Activated CD4-positive, alpha-beta T cell treated with anti-CD3 and anti-CD28 coated beads, Interleukin-2, amount 50 U/mL, for 48 hours (primary cell): ENCODE results near the gene SS18L1.
"Not testable (repeated sequence)": the region's sequence is repeated elsewhere in the genome, so short reads cannot be mapped to it uniquely, and the experiment has no call there.

ENCODE experiments used
- DNase-seq, 2 experiments: peaks; one replicate each; pipeline ENCODE4 v3.0.0-alpha.2; 2020

SS18L1 gene

GRCh38 chr20:62143081-62143956, at the start of gene SS18L1, which contains the start of gene PSMA7:
SS18L1 (plus strand) TSS chr20:62143769; CDS start chr20:62143821, 52 bp downstream.
PSMA7 (minus strand) TSS chr20:62143394; CDS start chr20:62143303, 91 bp downstream.
- peak; percentile 80 to 84 for DNase-seq

GRCh38 chr20:62096421-62097380, 46.9 kb upstream of the SS18L1 start:
- no peak for DNase-seq

- no peak for DNase-seq
Observed at GRCh38 chr20:62097881-62098407, 45.6 kb upstream of the SS18L1 start.

GRCh38 chr20:62101078-62101477, 42.5 kb upstream of the SS18L1 start:
- DNase-seq, result no peak

- no peak for DNase-seq
Observed at GRCh38 chr20:62103508-62104233, 39.9 kb upstream of the SS18L1 start.

GRCh38 chr20:62104234-62104789, 39.3 kb upstream of the SS18L1 start:
- no peak for DNase-seq

- no peak for DNase-seq
Observed at GRCh38 chr20:62104791-62105345, 38.7 kb upstream of the SS18L1 start.

GRCh38 chr20:62105592-62105991, 38.0 kb upstream of the SS18L1 start:
- DNase-seq, result no peak

GRCh38 chr20:62111148-62111547, 32.4 kb upstream of the SS18L1 start:
- DNase-seq, result no peak

- no peak for DNase-seq
Observed at GRCh38 chr20:62112368-62112767, 31.2 kb upstream of the SS18L1 start.

- no peak for DNase-seq
Observed at GRCh38 chr20:62114894-62115293, 28.7 kb upstream of the SS18L1 start.

- DNase-seq, result not testable (repeated sequence)
Observed at GRCh38 chr20:62115800-62116407, 27.7 kb upstream of the SS18L1 start.

- DNase-seq, result no peak
Observed at GRCh38 chr20:62116558-62117361, 26.8 kb upstream of the SS18L1 start.

- no peak for DNase-seq
Observed at GRCh38 chr20:62117362-62117646, 26.3 kb upstream of the SS18L1 start.

- DNase-seq, result peak; percentile 45 to 55
Observed at GRCh38 chr20:62117658-62118057, 25.9 kb upstream of the SS18L1 start.

GRCh38 chr20:62118113-62119043, 25.2 kb upstream of the SS18L1 start:
- DNase-seq, result no peak

- no peak for DNase-seq
Observed at GRCh38 chr20:62119115-62119514, 24.5 kb upstream of the SS18L1 start.

GRCh38 chr20:62119591-62120364, 23.8 kb upstream of the SS18L1 start:
- DNase-seq, result no peak

GRCh38 chr20:62120365-62120762, 23.2 kb upstream of the SS18L1 start:
- no peak for DNase-seq
